HCT116 (cell line): Measurements from ENCODE around the gene FNIP2. TPM values are rescaled to one million over a fixed set of nuclear protein-coding genes. Genes with fewer than 3 reads are reported as not detected.

Source experiments
- ATAC-seq: fragments of 200-7000 bp; cut with Tn5 transposase; 2 replicates; pipeline ENCODE4 v1.9.1; 2020; ENCODE audit warnings: mild to moderate bottlenecking, moderate library complexity
- BruUV-seq: library from RNA; stranded (reverse); fragments of 400-500 nt; replicated peaks from 2 replicates; lab custom pipeline; 2021; lab: Mats Ljungman, UMichigan
- CTCF ChIA-PET: fragments of 300-600 bp; sonication (Branson Sonifier 250); formaldehyde crosslinking; loops from one replicate; lab custom pipeline; 2021; ENCODE audit warnings: antibody characterized with exemption; lab: Charles Lee
- POLR2A ChIA-PET: fragments of 300-600, 350-600 bp; sonication (Branson Sonifier 250); formaldehyde crosslinking; loops from one replicate; lab custom pipeline; 2021; ENCODE audit warnings: antibody characterized with exemption; lab: Charles Lee
- RAD21 ChIA-PET, 2 experiments: fragments of 300-600 bp; sonication (Branson Sonifier 250); formaldehyde crosslinking; loops; one replicate each; lab custom pipeline; 2023; ENCODE audit warnings: low total read pairs in 2 of 2; ENCODE audit not compliant: uncharacterized antibody in 2 of 2, unreplicated experiment in 2 of 2, low non-redundant PET in 1 of 2; lab: Charles Lee
- DNase-seq: peaks from one replicate; pipeline ENCODE4 v3.0.0-alpha.2; 2010; ENCODE audit warnings: low read depth, low spot score
- H2AFZ ChIP-seq: fragments of 200-600 bp; shearing (Covaris generic), sonication (generic); 2 replicates; pipeline ENCODE4 v1.6.1; 2017; ENCODE audit warnings: low read depth, mixed run types, mixed read lengths, antibody characterized with exemption, low read length; ENCODE audit not compliant: poor library complexity, severe bottlenecking
- H3K27ac ChIP-seq: 2 replicates; pipeline ENCODE4 v1.5.1; 2012; ENCODE audit warnings: low read depth, low read length
- H3K27me3 ChIP-seq: fragments of 200-600 bp; sonication (generic); 2 replicates; pipeline ENCODE4 v1.6.1; 2016; ENCODE audit warnings: mixed run types, low read length, mixed read lengths; ENCODE audit not compliant: insufficient read depth
- H3K36me3 ChIP-seq, 2 experiments: fragments of 200-500 bp in 1 of 2; fragments of 200-600 bp in 1 of 2; sonication (Bioruptor generic) in 1 of 2; sonication (generic) in 1 of 2; 2 replicates each; pipeline versions ENCODE4 v1.5.1 to v1.6.1; 2014 to 2016; ENCODE audit warnings: low read length in 2 of 2, inconsistent platforms in 1 of 2, mixed read lengths in 1 of 2, mixed run types in 1 of 2; ENCODE audit not compliant: insufficient read depth in 2 of 2, control insufficient read depth in 1 of 2
- H3K4me1 ChIP-seq, 2 experiments: fragments of 200-600 bp in 1 of 2; sonication (generic) in 1 of 2; 2 replicates each; pipeline versions ENCODE4 v1.5.1 to v1.6.1; 2012 to 2017; ENCODE audit warnings: low read length in 2 of 2, inconsistent platforms in 1 of 2, mild to moderate bottlenecking in 1 of 2, mixed read lengths in 1 of 2, mixed run types in 1 of 2, moderate library complexity in 1 of 2; ENCODE audit not compliant: insufficient read depth in 2 of 2, control insufficient read depth in 1 of 2
- H3K4me2 ChIP-seq: fragments of 200-600 bp; sonication (generic); 2 replicates; pipeline ENCODE4 v1.6.1; 2017; ENCODE audit warnings: mixed run types, low read length, mixed read lengths
- H3K4me3 ChIP-seq, 2 experiments: fragments of 200-600 bp in 1 of 2; sonication (generic) in 1 of 2; replicated peaks in 1 of 2; 2 replicates each; pipeline ENCODE4 v1.5.1; 2011 to 2016; ENCODE audit warnings: low read length in 2 of 2, control low read depth in 1 of 2, low read depth in 1 of 2, mild to moderate bottlenecking in 1 of 2, mixed read lengths in 1 of 2, mixed run types in 1 of 2
- H3K79me2 ChIP-seq: fragments of 200-600 bp; sonication (generic); 2 replicates; pipeline ENCODE4 v1.6.1; 2017; ENCODE audit warnings: mild to moderate bottlenecking, mixed run types, low read length, moderate library complexity, mixed read lengths; ENCODE audit not compliant: insufficient read depth
- H3K9ac ChIP-seq: fragments of 200-600 bp; sonication (generic); 2 replicates; pipeline ENCODE4 v1.6.1; 2016; ENCODE audit warnings: low read length, mixed read lengths
- H3K9me2 ChIP-seq: fragments of 200-600 bp; sonication (generic), shearing (Covaris generic); 2 replicates; pipeline ENCODE4 v1.6.1; 2017; ENCODE audit warnings: mixed run types, mild to moderate bottlenecking, moderate library complexity; ENCODE audit not compliant: insufficient read depth
- H3K9me3 ChIP-seq, 2 experiments: fragments of 200-500 bp in 1 of 2; fragments of 200-600 bp in 1 of 2; sonication (Bioruptor generic) in 1 of 2; sonication (generic) in 1 of 2; 2 replicates each; pipeline ENCODE4 v1.6.1; 2014 to 2017; ENCODE audit warnings: low read length in 2 of 2, mixed read lengths in 2 of 2, inconsistent platforms in 1 of 2, low read depth in 1 of 2, mild to moderate bottlenecking in 1 of 2, mixed run types in 1 of 2, moderate library complexity in 1 of 2; ENCODE audit not compliant: control insufficient read depth in 1 of 2, insufficient read depth in 1 of 2
- H4K20me1 ChIP-seq: fragments of 200-600 bp; sonication (generic), shearing (Covaris generic); 2 replicates; pipeline ENCODE4 v1.6.1; 2017; ENCODE audit warnings: mixed run types, mild to moderate bottlenecking, moderate library complexity; ENCODE audit not compliant: insufficient read depth
- CBX3 ChIP-seq: IDR thresholded peaks from 2 replicates; pipeline ENCODE4 v1.6.1; 2012; ENCODE audit warnings: low read depth
- EGR1 ChIP-seq: IDR thresholded peaks from 2 replicates; pipeline ENCODE4 v1.6.1; 2012; ENCODE audit warnings: low read depth
- EZH2 ChIP-seq: fragments of 200-600 bp; sonication (generic); IDR thresholded peaks from 2 replicates; pipeline ENCODE4 v1.6.1; 2017; ENCODE audit warnings: antibody characterized with exemption, mixed run types
- EZH2phosphoT487 ChIP-seq: fragments of 200-600 bp; IDR thresholded peaks from 2 replicates; pipeline ENCODE4 v1.6.1; 2018; ENCODE audit warnings: antibody characterized with exemption, borderline replicate concordance
- FOSL1 ChIP-seq: IDR thresholded peaks from 2 replicates; pipeline ENCODE4 v1.6.1; 2012; ENCODE audit warnings: low read depth
- JUND ChIP-seq: IDR thresholded peaks from 2 replicates; pipeline ENCODE4 v1.6.1; 2012
- POLR2A ChIP-seq: IDR thresholded peaks from 2 replicates; pipeline ENCODE4 v1.7.0; 2011; ENCODE audit warnings: borderline replicate concordance; ENCODE audit not compliant: insufficient read depth, insufficient read length; ENCODE audit errors: extremely low read depth
- POLR2AphosphoS5 ChIP-seq: IDR thresholded peaks from 2 replicates; pipeline ENCODE4 v1.6.1; 2011; ENCODE audit warnings: mild to moderate bottlenecking, low read depth, low read length, moderate library complexity
- SIN3A ChIP-seq: IDR thresholded peaks from 2 replicates; pipeline ENCODE4 v1.6.1; 2012; ENCODE audit warnings: low read depth
- SP1 ChIP-seq: IDR thresholded peaks from 2 replicates; pipeline ENCODE4 v1.6.1; 2012; ENCODE audit warnings: low read depth
- SRF ChIP-seq: IDR thresholded peaks from 2 replicates; pipeline ENCODE4 v1.6.1; 2012; ENCODE audit warnings: low read depth
- TCF7L2 ChIP-seq: IDR thresholded peaks from 2 replicates; pipeline ENCODE4 v1.7.0; 2011; ENCODE audit warnings: borderline replicate concordance, inconsistent platforms; ENCODE audit not compliant: insufficient read depth, insufficient read length; ENCODE audit errors: extremely low read depth
- YY1 ChIP-seq: IDR thresholded peaks from 2 replicates; pipeline ENCODE4 v1.6.1; 2011; ENCODE audit warnings: low read length, low read depth, moderate library complexity, mild to moderate bottlenecking; ENCODE audit not compliant: insufficient replicate concordance; ENCODE audit errors: extremely low read depth
- ZFX ChIP-seq: fragments of 450-650 bp; IDR thresholded peaks from 2 replicates; pipeline ENCODE4 v1.6.1; 2017
- ZNF274 ChIP-seq: fragments of 200-500 bp; sonication (Bioruptor generic); IDR thresholded peaks from 2 replicates; pipeline ENCODE4 v1.6.1; 2014; ENCODE audit warnings: mild to moderate bottlenecking, low read depth, low read length, inconsistent platforms
- intact Hi-C: fragments of 100-400 bp; cut with micrococcal nuclease; formaldehyde crosslinking; loops from 2 replicates; pipeline ENCODE4 v1.10.0; 2022
- total RNA-seq: library from RNA; stranded (reverse); gene quantifications from one replicate; pipeline ENCODE4 v1.2.1, GENCODE V29; 2021; ENCODE audit not compliant: unreplicated experiment
- TF ChIP-seq, protein P1 (sequence below): IDR thresholded peaks from 2 replicates; pipeline ENCODE4 v1.6.1; 2012; ENCODE audit warnings: low read depth
- TF ChIP-seq, protein P2 (sequence below): IDR thresholded peaks from 2 replicates; pipeline ENCODE4 v1.6.1; 2012

FNIP2 gene
- total RNA-seq, 1 experiment from 2014 or later: 4.8 TPM

DNA sequence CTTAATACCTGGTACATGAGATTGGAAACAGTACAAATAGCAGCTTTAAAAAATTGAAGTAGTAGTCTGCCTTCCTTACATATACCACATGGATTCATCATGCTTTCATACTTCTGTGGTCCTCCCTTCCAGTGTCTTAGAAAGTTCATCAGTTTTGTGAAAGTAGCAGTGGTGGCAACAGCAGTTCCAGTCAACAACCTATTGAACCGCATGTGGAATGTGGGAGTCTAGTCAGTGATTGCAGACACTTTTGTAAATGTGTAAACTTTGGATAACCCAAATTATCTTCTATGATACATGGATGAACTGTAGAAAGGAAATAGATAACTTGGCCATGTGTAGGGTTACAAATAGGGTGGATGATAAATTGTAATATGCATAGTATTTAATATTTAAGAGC lies 34.1 kb downstream of the FNIP2 start:
- TF ChIP-seq ZNF274 (no peak), SRF (no peak), SP1 (no peak), EZH2phosphoT487 (no peak), CBX3 (no peak), EZH2 (no peak), TCF7L2 (no peak), POLR2AphosphoS5 (no peak), POLR2A (no peak), YY1 (no peak), ZFX (no peak), JUND (no peak), FOSL1 (no peak), SIN3A (no peak), EGR1 (no peak)
- TF ChIP-seq, protein P1, sequence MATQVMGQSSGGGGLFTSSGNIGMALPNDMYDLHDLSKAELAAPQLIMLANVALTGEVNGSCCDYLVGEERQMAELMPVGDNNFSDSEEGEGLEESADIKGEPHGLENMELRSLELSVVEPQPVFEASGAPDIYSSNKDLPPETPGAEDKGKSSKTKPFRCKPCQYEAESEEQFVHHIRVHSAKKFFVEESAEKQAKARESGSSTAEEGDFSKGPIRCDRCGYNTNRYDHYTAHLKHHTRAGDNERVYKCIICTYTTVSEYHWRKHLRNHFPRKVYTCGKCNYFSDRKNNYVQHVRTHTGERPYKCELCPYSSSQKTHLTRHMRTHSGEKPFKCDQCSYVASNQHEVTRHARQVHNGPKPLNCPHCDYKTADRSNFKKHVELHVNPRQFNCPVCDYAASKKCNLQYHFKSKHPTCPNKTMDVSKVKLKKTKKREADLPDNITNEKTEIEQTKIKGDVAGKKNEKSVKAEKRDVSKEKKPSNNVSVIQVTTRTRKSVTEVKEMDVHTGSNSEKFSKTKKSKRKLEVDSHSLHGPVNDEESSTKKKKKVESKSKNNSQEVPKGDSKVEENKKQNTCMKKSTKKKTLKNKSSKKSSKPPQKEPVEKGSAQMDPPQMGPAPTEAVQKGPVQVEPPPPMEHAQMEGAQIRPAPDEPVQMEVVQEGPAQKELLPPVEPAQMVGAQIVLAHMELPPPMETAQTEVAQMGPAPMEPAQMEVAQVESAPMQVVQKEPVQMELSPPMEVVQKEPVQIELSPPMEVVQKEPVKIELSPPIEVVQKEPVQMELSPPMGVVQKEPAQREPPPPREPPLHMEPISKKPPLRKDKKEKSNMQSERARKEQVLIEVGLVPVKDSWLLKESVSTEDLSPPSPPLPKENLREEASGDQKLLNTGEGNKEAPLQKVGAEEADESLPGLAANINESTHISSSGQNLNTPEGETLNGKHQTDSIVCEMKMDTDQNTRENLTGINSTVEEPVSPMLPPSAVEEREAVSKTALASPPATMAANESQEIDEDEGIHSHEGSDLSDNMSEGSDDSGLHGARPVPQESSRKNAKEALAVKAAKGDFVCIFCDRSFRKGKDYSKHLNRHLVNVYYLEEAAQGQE: no peak
- TF ChIP-seq, protein P2, sequence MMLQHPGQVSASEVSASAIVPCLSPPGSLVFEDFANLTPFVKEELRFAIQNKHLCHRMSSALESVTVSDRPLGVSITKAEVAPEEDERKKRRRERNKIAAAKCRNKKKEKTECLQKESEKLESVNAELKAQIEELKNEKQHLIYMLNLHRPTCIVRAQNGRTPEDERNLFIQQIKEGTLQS: no peak
- no peaks in the 10 kb centered on the region; the same call in 1 of the 2 replicates for H3K79me2 ChIP-seq
- intact Hi-C loops: no loop called here
- H4K20me1 ChIP-seq: no peaks in the 10 kb centered on the region
- no peak overlapping the region for H3K27ac ChIP-seq
- no peaks in the 10 kb centered on the region for H3K9me2 ChIP-seq
- H3K9ac ChIP-seq: no peak overlapping the region
- ChIA-PET POLR2A (no interaction called here), CTCF (no interaction called here), RAD21 (no interaction called here)
- no peak overlapping the region for H2AFZ ChIP-seq
- no peaks in the 10 kb centered on the region for H3K27me3 ChIP-seq
- DNase-seq: no peak
- no peaks in the 10 kb centered on the region for H3K9me3 ChIP-seq
- no peak overlapping the region for H3K4me2 ChIP-seq
- no peak overlapping the region for H3K4me3 ChIP-seq
- ATAC-seq: no peak
- no peaks in the 10 kb centered on the region for H3K4me1 ChIP-seq
- BruUV-seq: no TSS peak
- H3K36me3 ChIP-seq: no peaks in the 10 kb centered on the region
